HG03064 (cell line): ENCODE results near the gene VAMP3.
"Not testable (repeated sequence)": the region's sequence is repeated elsewhere in the genome, so short reads cannot be mapped to it uniquely, and the experiment has no call there.

Source experiments
- ATAC-seq: cut with Tn5 transposase; IDR thresholded peaks from one replicate; pipeline ENCODE4 v1.9.1; 2021; ENCODE audit warnings: low read depth; ENCODE audit not compliant: unreplicated experiment

VAMP3 gene

GRCh38 chr1:7767176-7767575, 3.9 kb upstream of the VAMP3 start:
- no peak for ATAC-seq

GRCh38 chr1:7768583-7768982, 2.5 kb upstream of the VAMP3 start:
- ATAC-seq, result no peak

- no peak for ATAC-seq
These were observed 1.3 kb upstream of the VAMP3 start for GRCh38 chr1:7769673-7770412.

GRCh38 chr1:7770669-7770996, 463 bp upstream of the VAMP3 start:
- ATAC-seq, result peak; percentile 10

GRCh38 chr1:7771823-7772299, 765 bp downstream of the VAMP3 start:
- ATAC-seq, result no peak

- ATAC-seq, result no peak
These were observed 6.5 kb downstream of the VAMP3 start for GRCh38 chr1:7777591-7777990.

GRCh38 chr1:7778133-7778628, 7.1 kb downstream of the VAMP3 start:
- ATAC-seq, result no peak

- ATAC-seq, result no peak
These were observed 9.9 kb downstream of the VAMP3 start for GRCh38 chr1:7780976-7781375.

- ATAC-seq, result no peak
These were observed 10.4 kb downstream of the VAMP3 start for GRCh38 chr1:7781501-7781900.

GRCh38 chr1:7781923-7782495, 10.9 kb downstream of the VAMP3 start:
- no peak for ATAC-seq

- ATAC-seq, result no peak
These were observed 12.1 kb downstream of the VAMP3 start for GRCh38 chr1:7783178-7783711.

- ATAC-seq, result peak; percentile 85
These were observed 12.9 kb downstream of the VAMP3 start, which contains the start of gene PER3 for GRCh38 chr1:7783826-7784491. Gene PER3 (plus strand): TSS chr1:7784291. CDS start chr1:7784878, 587 bp downstream.

- no peak for ATAC-seq
These were observed 13.5 kb downstream of the VAMP3 start for GRCh38 chr1:7784492-7785071.

GRCh38 chr1:7785108-7785507, 14.0 kb downstream of the VAMP3 start:
- ATAC-seq, result no peak

GRCh38 chr1:7786795-7787194, 15.7 kb downstream of the VAMP3 start:
- ATAC-seq, result no peak

- ATAC-seq, result no peak
These were observed 18.7 kb downstream of the VAMP3 start for GRCh38 chr1:7789828-7790227.

- ATAC-seq, result not testable (repeated sequence)
These were observed 19.9 kb downstream of the VAMP3 start for GRCh38 chr1:7791027-7791426.

- no peak for ATAC-seq
These were observed 24.3 kb downstream of the VAMP3 start for GRCh38 chr1:7795406-7795805.

- no peak for ATAC-seq
These were observed 34.4 kb downstream of the VAMP3 start for GRCh38 chr1:7805460-7805859.

GRCh38 chr1:7808253-7808844, 37.3 kb downstream of the VAMP3 start:
- ATAC-seq, result no peak

GRCh38 chr1:7809742-7810141, 38.6 kb downstream of the VAMP3 start:
- ATAC-seq, result no peak
